HUES6 (cell line): ENCODE results near the gene ATP8A2.

ENCODE experiments used
- H3K27ac ChIP-seq: 2 replicates; pipeline ENCODE4 v1.7.0; 2013; ENCODE audit warnings: low read depth, mild to moderate bottlenecking, low read length, inconsistent platforms
- H3K27me3 ChIP-seq: 2 replicates; pipeline ENCODE4 v1.6.1; 2013; ENCODE audit warnings: low read length; ENCODE audit not compliant: control insufficient read depth, insufficient read depth
- H3K36me3 ChIP-seq: 2 replicates; pipeline ENCODE4 v1.6.1; 2013; ENCODE audit warnings: low read length; ENCODE audit not compliant: control insufficient read depth, insufficient read depth
- H3K4me1 ChIP-seq: 2 replicates; pipeline ENCODE4 v1.6.1; 2013; ENCODE audit warnings: low read length; ENCODE audit not compliant: control insufficient read depth, insufficient read depth
- H3K4me3 ChIP-seq: 2 replicates; pipeline ENCODE4 v1.5.1; 2013; ENCODE audit warnings: low read depth, low read length
- H3K9ac ChIP-seq: one replicate; pipeline ENCODE4 v1.6.1; 2013; ENCODE audit warnings: mild to moderate bottlenecking, low read length
- H3K9me3 ChIP-seq: 2 replicates; pipeline ENCODE4 v1.6.1; 2013; ENCODE audit warnings: low read depth, low read length; ENCODE audit not compliant: control insufficient read depth, insufficient read depth

The ATP8A2 gene

DNA sequence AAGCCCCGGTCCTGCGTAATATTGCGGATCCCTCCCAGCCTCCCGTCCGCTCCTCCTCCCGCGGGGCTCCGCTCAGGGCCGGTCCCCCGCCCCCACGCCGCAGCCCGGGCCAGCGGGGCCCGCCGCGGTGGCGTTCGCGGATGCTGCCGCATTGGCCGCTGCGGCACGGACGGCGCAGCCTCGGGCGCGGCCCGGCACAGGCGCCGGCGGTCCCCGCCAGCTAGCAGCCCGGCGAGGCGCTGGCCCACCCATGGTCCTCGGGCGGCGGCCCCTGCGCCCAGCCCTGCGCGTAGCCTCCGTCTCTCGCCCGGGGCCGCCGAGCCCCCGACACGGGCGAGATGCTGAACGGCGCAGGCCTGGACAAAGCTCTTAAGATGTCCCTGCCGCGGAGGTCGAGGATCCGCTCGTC is at the start of gene ATP8A2:
TSS of gene ATP8A2 (plus strand) at position 100 of the 409 bp plus-strand sequence. CDS start at position 339, 239 bp downstream.
- Histone ChIP-seq H3K9ac (peak within 1 kb of the TSS; percentile 29), H3K27me3 (peaks cover 67% of the 10 kb centered on the region), H3K9me3 (no peaks in the 10 kb centered on the region), H3K27ac (no peak within 1 kb of the TSS), H3K4me1 (peaks cover 10% of the 10 kb centered on the region), H3K36me3 (no peaks in the 10 kb centered on the region), H3K4me3 (peak within 1 kb of the TSS; percentile 76)

DNA sequence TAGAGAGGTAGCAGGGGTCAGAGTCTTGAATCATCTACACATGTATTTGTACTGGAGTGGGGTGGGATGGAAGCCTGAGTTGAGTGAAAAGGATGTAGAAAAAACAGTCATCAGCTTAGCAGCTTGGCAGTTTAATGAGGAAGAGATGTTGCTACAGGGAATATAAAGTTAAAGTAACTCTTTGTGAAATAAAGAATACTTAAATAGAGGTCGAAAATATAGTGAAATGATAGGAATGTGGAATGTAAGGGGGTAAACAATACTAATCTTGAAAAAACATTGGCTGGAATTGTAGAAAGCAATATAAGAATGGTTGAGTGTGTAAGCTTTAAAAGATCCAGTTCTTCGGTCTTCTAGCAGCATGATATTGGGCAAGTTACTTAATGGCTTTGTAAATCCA is 47.7 kb upstream of the ATP8A2 start:
- Histone ChIP-seq H3K36me3 (peaks cover 91% of the 10 kb centered on the region), H3K27ac (no peak overlapping the region)

DNA sequence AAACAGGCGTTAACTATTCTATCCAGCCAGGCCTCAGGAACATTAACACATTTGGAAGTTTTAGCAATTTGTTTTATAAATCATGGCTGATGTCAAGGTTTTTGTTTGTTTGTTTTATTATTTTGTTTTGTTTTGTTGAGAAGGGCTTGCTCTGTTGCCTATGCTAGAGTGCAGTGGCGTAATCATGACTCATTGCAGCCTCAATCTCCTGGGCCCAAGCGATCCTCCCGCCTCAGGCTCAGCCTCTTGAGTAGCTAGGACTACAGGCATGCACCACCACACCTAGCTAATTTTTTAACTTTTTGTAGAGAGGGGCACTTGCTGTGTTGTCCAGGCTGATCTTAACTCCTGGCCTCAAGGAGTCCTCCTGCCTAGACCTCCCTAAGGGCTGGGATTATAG is 42.1 kb upstream of the ATP8A2 start:
- Histone ChIP-seq H3K9me3 (no peaks in the 10 kb centered on the region), H3K4me1 (no peaks in the 10 kb centered on the region), H3K4me3 (no peak overlapping the region), H3K36me3 (peaks cover 94% of the 10 kb centered on the region), H3K27ac (no peak overlapping the region), H3K9ac (no peak overlapping the region), H3K27me3 (no peaks in the 10 kb centered on the region)

More for the DNA sequence above, 47.7 kb upstream of the ATP8A2 start:
- Histone ChIP-seq H3K4me3 (no peak overlapping the region), H3K4me1 (no peaks in the 10 kb centered on the region), H3K27me3 (no peaks in the 10 kb centered on the region), H3K9ac (no peak overlapping the region), H3K9me3 (no peaks in the 10 kb centered on the region)

- Histone ChIP-seq H3K4me1 (no peaks in the 10 kb centered on the region), H3K36me3 (peaks cover 91% of the 10 kb centered on the region), H3K27me3 (no peaks in the 10 kb centered on the region), H3K27ac (no peak overlapping the region), H3K9ac (no peak overlapping the region), H3K4me3 (no peak overlapping the region), H3K9me3 (no peaks in the 10 kb centered on the region)
Measured at GRCh38 chr13:25330541-25330940, 41.2 kb upstream of the ATP8A2 start.

- Histone ChIP-seq H3K36me3 (peaks cover 76% of the 10 kb centered on the region), H3K27ac (no peak overlapping the region), H3K4me1 (no peaks in the 10 kb centered on the region), H3K9me3 (no peaks in the 10 kb centered on the region), H3K4me3 (no peak overlapping the region), H3K27me3 (no peaks in the 10 kb centered on the region), H3K9ac (no peak overlapping the region)
Measured at GRCh38 chr13:25335856-25336255, 35.9 kb upstream of the ATP8A2 start.

DNA sequence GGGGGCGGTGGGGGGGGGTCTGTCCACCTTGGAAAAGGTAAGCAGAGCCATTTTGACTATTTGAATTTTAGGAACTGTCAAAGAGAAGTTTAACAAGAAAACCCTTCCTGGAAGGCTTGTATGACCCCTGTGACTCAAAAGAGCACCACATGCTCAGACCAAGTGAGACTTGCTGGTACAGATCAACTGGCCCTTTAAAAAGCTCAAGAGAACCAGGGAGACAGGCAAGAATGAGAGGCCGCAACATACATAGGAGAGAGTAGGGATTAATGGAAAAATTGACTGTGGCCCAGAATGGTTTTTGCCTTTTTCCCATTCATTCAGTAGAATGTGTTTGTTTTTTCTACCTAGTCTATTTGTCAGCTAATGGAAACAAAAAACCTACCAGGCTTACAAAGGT is 26.2 kb upstream of the ATP8A2 start:
- Histone ChIP-seq H3K27me3 (no peaks in the 10 kb centered on the region), H3K27ac (no peak overlapping the region), H3K9me3 (no peaks in the 10 kb centered on the region), H3K4me1 (peaks cover 20% of the 10 kb centered on the region), H3K4me3 (no peak overlapping the region), H3K9ac (no peak overlapping the region), H3K36me3 (no peaks in the 10 kb centered on the region)

- Histone ChIP-seq H3K27me3 (no peaks in the 10 kb centered on the region), H3K4me3 (no peak overlapping the region), H3K36me3 (no peaks in the 10 kb centered on the region), H3K9me3 (no peaks in the 10 kb centered on the region), H3K9ac (no peak overlapping the region), H3K4me1 (peaks cover 20% of the 10 kb centered on the region), H3K27ac (no peak overlapping the region)
Measured at GRCh38 chr13:25347151-25347550, 24.6 kb upstream of the ATP8A2 start.

DNA sequence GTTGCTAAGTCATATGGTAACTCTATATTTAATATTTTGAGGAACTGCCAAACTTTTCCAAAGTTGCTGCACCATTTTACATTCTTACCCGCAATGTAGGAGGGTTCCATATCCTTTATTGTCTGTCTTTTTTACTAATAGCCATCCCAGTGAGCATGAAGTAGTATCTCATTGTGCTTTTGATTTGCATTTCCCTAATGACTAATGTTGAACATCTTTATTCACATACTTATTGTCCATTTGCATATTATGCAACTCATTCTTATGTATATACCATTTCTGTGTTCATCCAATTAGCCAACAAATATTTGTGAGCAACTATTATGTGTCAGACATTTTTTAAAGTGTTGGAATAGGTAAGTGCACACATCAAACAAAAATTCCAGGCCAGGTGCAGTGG is 20.4 kb upstream of the ATP8A2 start:
- Histone ChIP-seq H3K9ac (no peak overlapping the region), H3K36me3 (no peaks in the 10 kb centered on the region), H3K27ac (no peak overlapping the region), H3K27me3 (no peaks in the 10 kb centered on the region), H3K9me3 (no peaks in the 10 kb centered on the region), H3K4me1 (peaks cover 4% of the 10 kb centered on the region; the same call in 1 of the 2 replicates), H3K4me3 (no peak overlapping the region)

DNA sequence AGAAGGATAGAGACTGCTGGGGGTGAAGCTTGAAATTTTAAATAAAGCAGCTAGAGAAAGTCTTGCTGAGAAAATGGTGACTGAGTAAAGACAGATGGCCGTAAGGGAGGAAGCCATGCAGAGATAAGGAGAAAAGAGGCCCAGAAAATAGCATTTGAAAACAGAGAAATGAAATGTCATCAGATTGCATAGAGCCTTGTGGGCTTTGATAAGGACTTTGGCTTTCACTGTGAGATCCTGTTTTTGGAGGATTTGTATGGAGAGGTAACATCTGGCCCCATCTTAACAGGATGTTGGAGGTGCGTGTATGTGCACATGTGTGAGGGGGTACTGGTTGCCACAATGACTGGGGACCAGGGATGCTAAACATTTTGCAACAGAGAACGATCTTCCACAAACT is 19.5 kb upstream of the ATP8A2 start:
- Histone ChIP-seq H3K4me3 (no peak overlapping the region), H3K36me3 (no peaks in the 10 kb centered on the region)

DNA sequence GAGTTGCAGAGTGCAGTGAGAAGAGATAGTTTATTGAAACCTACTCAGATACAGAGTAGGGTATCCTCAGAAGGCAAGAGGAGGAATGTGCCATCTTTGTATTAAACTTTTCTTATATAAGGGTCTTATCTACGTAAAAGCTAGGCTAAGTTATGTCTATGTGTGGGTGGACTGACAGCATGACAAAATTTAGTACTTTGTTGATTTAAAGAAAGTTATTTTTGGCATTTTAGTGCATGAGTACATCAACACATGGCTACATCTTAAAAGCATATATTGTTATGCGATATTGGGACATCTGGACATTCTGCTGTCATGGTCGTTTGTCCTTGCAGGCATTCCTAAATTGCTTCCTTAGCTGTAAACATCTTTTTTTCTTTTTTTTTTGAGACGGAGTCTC is 19.0 kb upstream of the ATP8A2 start:
- Histone ChIP-seq H3K27me3 (no peaks in the 10 kb centered on the region), H3K36me3 (no peaks in the 10 kb centered on the region), H3K4me1 (no peaks in the 10 kb centered on the region), H3K4me3 (no peak overlapping the region), H3K9ac (no peak overlapping the region), H3K27ac (no peak overlapping the region), H3K9me3 (no peaks in the 10 kb centered on the region)

More for the DNA sequence above, 19.5 kb upstream of the ATP8A2 start:
- no peak overlapping the region for H3K9ac ChIP-seq
- H3K4me1 ChIP-seq: peaks cover 2% of the 10 kb centered on the region; the same call in 1 of the 2 replicates
- no peaks in the 10 kb centered on the region for H3K9me3 ChIP-seq
- no peaks in the 10 kb centered on the region for H3K27me3 ChIP-seq
- no peak overlapping the region for H3K27ac ChIP-seq

- no peak overlapping the region for H3K4me3 ChIP-seq
- no peak overlapping the region for H3K27ac ChIP-seq
- H3K27me3 ChIP-seq: no peaks in the 10 kb centered on the region
- no peaks in the 10 kb centered on the region for H3K4me1 ChIP-seq
- H3K9ac ChIP-seq: no peak overlapping the region
- no peaks in the 10 kb centered on the region for H3K36me3 ChIP-seq
- H3K9me3 ChIP-seq: no peaks in the 10 kb centered on the region
Measured at GRCh38 chr13:25353344-25353743, 18.4 kb upstream of the ATP8A2 start.

- Histone ChIP-seq H3K4me1 (no peaks in the 10 kb centered on the region), H3K27me3 (no peaks in the 10 kb centered on the region), H3K27ac (no peak overlapping the region), H3K4me3 (no peak overlapping the region), H3K9ac (no peak overlapping the region), H3K36me3 (no peaks in the 10 kb centered on the region), H3K9me3 (no peaks in the 10 kb centered on the region)
Measured at GRCh38 chr13:25354377-25354776, 17.4 kb upstream of the ATP8A2 start.
